HG03575 (cell line): ENCODE data around the gene SCMH1.
"Not testable (repeated sequence)": the region's sequence is repeated elsewhere in the genome, so short reads cannot be mapped to it uniquely, and the experiment has no call there.

Experiments used
- ATAC-seq: cut with Tn5 transposase; IDR thresholded peaks from one replicate; pipeline ENCODE4 v1.9.1; 2021; ENCODE audit not compliant: unreplicated experiment, insufficient number of reproducible peaks, low FRiP score; ENCODE audit errors: extremely low read depth

The SCMH1 gene

GRCh38 chr1:41222496-41222895 lies 19.6 kb downstream of the SCMH1 start:
- ATAC-seq: no peak

GRCh38 chr1:41221995-41222394 lies 20.1 kb downstream of the SCMH1 start:
- ATAC-seq: no peak

GRCh38 chr1:41218152-41218551 lies 24.0 kb downstream of the SCMH1 start:
- ATAC-seq: no peak

GRCh38 chr1:41217441-41217840 lies 24.7 kb downstream of the SCMH1 start:
- ATAC-seq: no peak

- ATAC-seq: no peak
Observed at GRCh38 chr1:41215623-41216022, 26.5 kb downstream of the SCMH1 start.

GRCh38 chr1:41213341-41213740 lies 28.8 kb downstream of the SCMH1 start:
- no peak for ATAC-seq

GRCh38 chr1:41211608-41212007 lies 30.5 kb downstream of the SCMH1 start:
- ATAC-seq: not testable (repeated sequence)

- not testable (repeated sequence) for ATAC-seq
Observed at GRCh38 chr1:41207053-41207452, 35.1 kb downstream of the SCMH1 start.

- ATAC-seq: no peak
Observed at GRCh38 chr1:41200728-41201127, 41.4 kb downstream of the SCMH1 start.

- no peak for ATAC-seq
Observed at GRCh38 chr1:41199375-41199774, 42.7 kb downstream of the SCMH1 start.

GRCh38 chr1:41192456-41193178 lies 49.5 kb downstream of the SCMH1 start:
- no peak for ATAC-seq

GRCh38 chr1:41184446-41184845 lies 57.7 kb downstream of the SCMH1 start:
- no peak for ATAC-seq

GRCh38 chr1:41178230-41178629 lies 63.9 kb downstream of the SCMH1 start:
- not testable (repeated sequence) for ATAC-seq

- no peak for ATAC-seq
Observed at GRCh38 chr1:41175546-41175945, 66.6 kb downstream of the SCMH1 start.

- no peak for ATAC-seq
Observed at GRCh38 chr1:41174170-41174569, 67.9 kb downstream of the SCMH1 start.

GRCh38 chr1:41173651-41174050 lies 68.5 kb downstream of the SCMH1 start:
- no peak for ATAC-seq

GRCh38 chr1:41171266-41171874 lies 70.7 kb downstream of the SCMH1 start:
- no peak for ATAC-seq

- no peak for ATAC-seq
Observed at GRCh38 chr1:41169799-41170180, 72.3 kb downstream of the SCMH1 start.

- no peak for ATAC-seq
Observed at GRCh38 chr1:41169066-41169798, 72.9 kb downstream of the SCMH1 start.

- ATAC-seq: no peak
Observed at GRCh38 chr1:41167667-41168066, 74.4 kb downstream of the SCMH1 start.
